ENCODE results near the gene ALDH1B1. TPM values are rescaled to one million over a fixed set of nuclear protein-coding genes. Genes with fewer than 3 reads are reported as not detected.
A peak's percentile ranks its signal among the peaks of the same experiment; 100 is the strongest.

Gene ALDH1B1
- total RNA-seq, 6 donors from 2014 or later: 2.1 to 18.0 (median 8.5) TPM

- no peak overlapping the region for H3K27ac ChIP-seq
- ATAC-seq (ENCODE audit: low FRiP score in 2 of 2) (no peak), DNase-seq (no peak)
- no peaks in the 10 kb centered on the region for H3K27me3 ChIP-seq
- TF ChIP-seq EP300 (IDR thresholded peaks at IDR 0.05) (no peak), POLR2AphosphoS5 (IDR thresholded peaks at IDR 0.05) (no peak), CTCF (IDR thresholded peaks at IDR 0.05) (no peak), POLR2A (IDR thresholded peaks at IDR 0.05) (no peak)
- peaks cover 0 to 6% (median 0%) of the 10 kb centered on the region in 4 donors for H3K9me3 ChIP-seq
- no peaks in the 10 kb centered on the region for H3K36me3 ChIP-seq
- H3K4me3 ChIP-seq: no peak overlapping the region
- H3K4me1 ChIP-seq: no peaks in the 10 kb centered on the region
- WGBS, 2 donors: 67 to 81% methylated on average over 6 of the region's 6 CpGs
These were observed 12.2 kb upstream of the ALDH1B1 start for GRCh38 chr9:38380230-38380871.

GRCh38 chr9:38380872-38381534 is 11.5 kb upstream of the ALDH1B1 start:
- H3K4me1 ChIP-seq: no peaks in the 10 kb centered on the region
- ATAC-seq (ENCODE audit: low FRiP score in 2 of 2) (no peak), DNase-seq (peak in 1 of 2 donors; percentile 35)
- TF ChIP-seq POLR2AphosphoS5 (IDR thresholded peaks at IDR 0.05) (no peak), EP300 (IDR thresholded peaks at IDR 0.05) (no peak), CTCF (IDR thresholded peaks at IDR 0.05) (no peak), POLR2A (IDR thresholded peaks at IDR 0.05) (no peak)
- no peaks in the 10 kb centered on the region for H3K36me3 ChIP-seq
- H3K4me3 ChIP-seq: no peak overlapping the region
- peaks cover 0 to 6% (median 0%) of the 10 kb centered on the region in 4 donors for H3K9me3 ChIP-seq
- H3K27ac ChIP-seq: no peak overlapping the region
- 47 to 58% methylated on average over 6 to 8 of the region's 8 CpGs for WGBS, 2 donors
- H3K27me3 ChIP-seq: no peaks in the 10 kb centered on the region

GRCh38 chr9:38382141-38382540 is 10.4 kb upstream of the ALDH1B1 start:
- Histone ChIP-seq H3K27ac (no peak overlapping the region), H3K9me3 (peaks cover 0 to 6% (median 0%) of the 10 kb centered on the region in 4 donors), H3K27me3 (no peaks in the 10 kb centered on the region), H3K36me3 (no peaks in the 10 kb centered on the region), H3K4me1 (no peaks in the 10 kb centered on the region), H3K4me3 (no peak overlapping the region)
- peak in 1 of 2 donors; percentile 15 for DNase-seq
- WGBS, 2 donors: 75 to 85% methylated on average over 4 to 8 of the region's 8 CpGs
- no peak for ATAC-seq (ENCODE audit: low FRiP score in 2 of 2)
- TF ChIP-seq POLR2AphosphoS5 (IDR thresholded peaks at IDR 0.05): no peak
- no peak for TF ChIP-seq CTCF (IDR thresholded peaks at IDR 0.05)
- TF ChIP-seq POLR2A (IDR thresholded peaks at IDR 0.05): no peak
- TF ChIP-seq EP300 (IDR thresholded peaks at IDR 0.05): no peak

- H3K9me3 ChIP-seq: peaks cover 0 to 6% (median 0%) of the 10 kb centered on the region in 4 donors
- TF ChIP-seq POLR2AphosphoS5 (IDR thresholded peaks at IDR 0.05) (no peak), POLR2A (IDR thresholded peaks at IDR 0.05) (no peak), EP300 (IDR thresholded peaks at IDR 0.05) (no peak), CTCF (IDR thresholded peaks at IDR 0.05) (no peak)
- 75 to 96% methylated on average over 1 to 3 of the region's 3 CpGs for whole genome bisulfite sequencing, 2 donors
- no peaks in the 10 kb centered on the region for H3K36me3 ChIP-seq
- DNase-seq (no peak), ATAC-seq (ENCODE audit: low FRiP score in 2 of 2) (no peak)
- no peak overlapping the region for H3K4me3 ChIP-seq
- H3K27me3 ChIP-seq: no peaks in the 10 kb centered on the region
- H3K4me1 ChIP-seq: peaks cover 0 to 9% (median 3%) of the 10 kb centered on the region in 4 donors
- no peak overlapping the region for H3K27ac ChIP-seq
These were observed 7.3 kb upstream of the ALDH1B1 start for GRCh38 chr9:38384990-38385848.

Data from upper lobe of left lung (tissue), 6 donors.